Activated CD4-positive, CD25-positive, alpha-beta regulatory T cell treated with anti-CD3 and anti-CD28 coated beads, Interleukin-2, amount 50 U/mL, for 16 hours (primary cell): Measurements from ENCODE around the gene APOE.
"Not testable (repeated sequence)": the region's sequence is repeated elsewhere in the genome, so short reads cannot be mapped to it uniquely, and the experiment has no call there.

Experiments
- DNase-seq: peaks from one replicate; pipeline ENCODE4 v3.0.0-alpha.2; 2020; ENCODE audit warnings: low read depth, low spot score

The APOE gene

DNA sequence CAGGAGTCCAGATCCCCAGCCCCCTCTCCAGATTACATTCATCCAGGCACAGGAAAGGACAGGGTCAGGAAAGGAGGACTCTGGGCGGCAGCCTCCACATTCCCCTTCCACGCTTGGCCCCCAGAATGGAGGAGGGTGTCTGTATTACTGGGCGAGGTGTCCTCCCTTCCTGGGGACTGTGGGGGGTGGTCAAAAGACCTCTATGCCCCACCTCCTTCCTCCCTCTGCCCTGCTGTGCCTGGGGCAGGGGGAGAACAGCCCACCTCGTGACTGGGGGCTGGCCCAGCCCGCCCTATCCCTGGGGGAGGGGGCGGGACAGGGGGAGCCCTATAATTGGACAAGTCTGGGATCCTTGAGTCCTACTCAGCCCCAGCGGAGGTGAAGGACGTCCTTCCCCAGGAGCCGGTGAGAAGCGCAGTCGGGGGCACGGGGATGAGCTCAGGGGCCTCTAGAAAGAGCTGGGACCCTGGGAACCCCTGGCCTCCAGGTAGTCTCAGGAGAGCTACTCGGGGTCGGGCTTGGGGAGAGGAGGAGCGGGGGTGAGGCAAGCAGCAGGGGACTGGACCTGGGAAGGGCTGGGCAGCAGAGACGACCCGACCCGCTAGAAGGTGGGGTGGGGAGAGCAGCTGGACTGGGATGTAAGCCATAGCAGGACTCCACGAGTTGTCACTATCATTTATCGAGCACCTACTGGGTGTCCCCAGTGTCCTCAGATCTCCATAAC is at the start of gene APOE:
TSS of gene APOE (plus strand) at position 360 of the 724 bp plus-strand sequence. CDS start 829 bp downstream, outside the sequence.
- DNase-seq = no peak

DNA sequence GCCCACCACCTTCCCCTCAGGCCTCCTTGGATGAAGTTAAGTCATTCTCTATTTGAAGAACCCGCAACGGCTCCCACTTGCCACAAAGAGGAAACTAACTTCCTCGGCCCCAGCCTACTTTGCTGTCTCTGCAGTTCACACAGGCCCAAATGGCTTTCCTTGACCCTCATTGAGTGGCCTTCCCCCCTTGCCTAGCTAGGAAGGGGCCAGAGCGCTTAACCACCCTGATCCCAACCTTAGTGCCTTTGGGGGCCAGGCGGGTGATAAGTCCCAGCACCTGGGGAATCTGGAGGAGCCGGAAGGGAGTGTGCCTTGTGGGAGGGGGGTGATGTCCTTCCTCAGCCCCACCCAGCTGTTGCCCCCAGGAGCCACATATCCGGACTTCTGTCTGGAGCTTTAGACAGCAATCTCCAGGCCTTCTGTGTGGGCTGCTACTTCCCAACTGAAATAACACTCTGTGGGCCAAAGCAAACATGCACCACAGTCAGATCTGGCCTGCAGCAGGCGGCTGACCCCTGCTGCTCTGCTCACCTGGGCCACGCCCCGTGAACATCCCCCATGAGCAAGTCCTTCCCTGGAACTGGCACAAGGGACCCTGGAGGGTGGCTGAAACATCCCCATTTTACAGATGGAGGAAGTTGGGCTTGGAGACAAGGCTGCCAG is 49.0 kb upstream of the APOE start:
- no peak for DNase-seq

GRCh38 chr19:44857837-44858236 is 47.8 kb upstream of the APOE start:
- no peak for DNase-seq

DNA sequence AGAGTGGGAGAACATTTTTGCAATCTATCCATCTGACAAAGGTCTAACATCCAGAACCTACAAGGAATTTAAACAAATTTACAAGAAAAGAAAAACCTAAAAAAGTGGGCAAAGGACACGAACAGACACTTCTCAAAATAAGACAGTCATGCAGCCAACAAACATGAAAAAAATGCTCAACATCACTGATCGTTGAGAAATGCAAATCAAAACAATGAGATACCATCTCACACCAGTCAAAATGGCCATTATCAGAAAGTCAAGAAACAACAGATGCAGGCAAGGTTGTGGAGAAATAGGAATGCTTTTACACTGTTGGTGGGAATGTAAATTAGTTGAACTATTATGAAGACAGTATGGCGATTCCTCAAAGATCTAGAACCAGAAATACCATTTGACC is 44.0 kb upstream of the APOE start:
- DNase-seq = not testable (repeated sequence)

GRCh38 chr19:44863990-44864389 is 41.6 kb upstream of the APOE start:
- DNase-seq = no peak

GRCh38 chr19:44865196-44865767 is 40.3 kb upstream of the APOE start:
- DNase-seq = no peak

DNA sequence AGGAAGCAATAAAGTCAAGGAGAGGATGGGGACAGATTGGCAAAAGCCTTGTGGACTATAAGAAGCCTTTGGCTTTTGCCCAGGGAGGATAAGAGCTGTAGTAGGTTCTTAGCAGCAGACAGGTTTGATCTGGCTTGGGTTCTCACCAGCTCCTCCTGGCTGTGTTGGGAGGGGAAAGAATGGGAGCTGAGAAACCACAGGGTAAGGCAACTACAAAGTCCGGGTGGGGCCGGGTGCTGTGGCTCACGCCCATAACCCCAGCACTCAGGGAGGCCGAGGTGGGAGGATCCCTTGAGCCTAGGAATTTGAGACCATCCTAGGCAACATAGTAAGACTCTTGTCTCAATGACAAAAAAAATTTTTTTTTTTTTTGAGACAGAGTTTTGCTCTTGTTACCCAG is 38.9 kb upstream of the APOE start:
- no peak for DNase-seq

DNA sequence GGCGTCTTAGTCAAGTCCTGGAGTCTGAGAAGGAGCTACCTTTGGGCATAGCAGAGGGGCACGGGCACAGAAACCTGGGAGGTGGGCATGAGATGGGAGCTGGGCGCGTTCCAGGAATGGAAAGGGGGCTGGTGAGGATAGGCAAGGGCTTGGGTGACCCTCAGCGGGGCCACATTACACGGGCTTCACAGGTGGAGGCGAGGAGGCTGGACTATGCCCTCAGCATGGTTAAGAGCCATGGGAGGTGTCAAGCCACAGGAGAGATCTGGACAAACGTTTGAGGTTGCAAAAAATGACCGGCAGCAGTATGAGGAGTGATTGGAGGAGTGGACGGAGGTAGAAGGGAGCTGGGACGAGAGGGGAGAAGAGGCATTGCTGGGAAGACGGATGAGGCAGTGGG is 38.0 kb upstream of the APOE start:
- no peak for DNase-seq

GRCh38 chr19:44869733-44870470 is 35.7 kb upstream of the APOE start:
- no peak for DNase-seq

- no peak for DNase-seq
Measured at GRCh38 chr19:44871809-44872208, 33.8 kb upstream of the APOE start.

- DNase-seq = no peak
Measured at GRCh38 chr19:44872661-44873060, 32.9 kb upstream of the APOE start.

DNA sequence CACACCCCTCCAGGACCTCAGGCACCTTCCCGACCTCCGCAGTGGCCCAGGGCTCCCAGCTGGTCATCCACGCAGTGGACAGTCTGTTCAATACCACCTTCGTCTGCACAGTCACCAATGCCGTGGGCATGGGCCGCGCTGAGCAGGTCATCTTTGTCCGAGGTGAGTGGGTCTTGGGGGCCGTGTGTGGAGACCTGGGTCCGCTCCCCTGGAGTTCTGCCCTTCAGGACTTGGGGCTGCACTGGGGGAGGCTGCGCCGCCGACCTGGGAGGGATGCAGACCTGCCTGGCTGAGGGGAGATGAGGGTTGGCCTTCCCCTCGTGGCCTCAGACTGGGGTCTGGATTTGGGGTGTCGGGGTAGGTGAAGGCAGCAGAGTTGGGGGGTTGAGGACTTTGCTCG is 31.3 kb upstream of the APOE start:
- no peak for DNase-seq

DNA sequence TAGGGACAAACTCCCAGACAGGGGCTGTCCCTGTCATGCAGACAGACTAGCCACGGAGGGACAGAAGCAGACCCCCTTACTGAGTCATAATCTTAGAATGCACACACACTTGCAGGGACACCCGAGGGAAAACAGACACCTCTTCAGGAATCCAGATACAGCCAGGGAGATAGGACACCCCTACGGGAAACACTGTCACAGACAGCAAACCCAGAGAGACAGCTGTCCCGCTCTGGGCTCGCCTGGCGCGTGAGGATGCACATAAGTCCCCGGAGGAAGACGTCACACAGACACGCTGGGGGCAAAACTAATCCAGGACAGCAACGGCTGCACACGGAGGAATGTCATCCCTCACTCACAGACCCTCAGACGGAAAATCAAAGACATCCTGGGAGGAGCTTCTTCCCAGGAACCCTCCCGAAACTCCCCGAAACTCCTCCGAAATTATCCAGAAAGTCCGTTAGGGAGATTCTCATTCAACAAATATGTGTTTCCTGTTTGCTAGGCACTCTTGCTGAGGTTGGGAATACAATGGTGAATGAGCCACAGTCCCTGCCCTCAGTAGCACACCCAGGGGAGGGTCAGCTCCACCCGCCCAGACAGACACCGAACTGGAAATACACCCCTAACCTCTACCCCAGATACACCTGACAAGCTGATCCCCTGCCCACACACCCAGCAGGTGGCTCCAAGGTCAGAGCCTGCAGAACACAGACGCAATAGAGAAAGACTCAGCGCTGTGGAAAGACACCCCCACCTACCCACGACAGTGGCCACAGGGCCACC is 29.7 kb upstream of the APOE start:
- no peak for DNase-seq

- DNase-seq = no peak
Measured at GRCh38 chr19:44876930-44877535, 28.6 kb upstream of the APOE start.

DNA sequence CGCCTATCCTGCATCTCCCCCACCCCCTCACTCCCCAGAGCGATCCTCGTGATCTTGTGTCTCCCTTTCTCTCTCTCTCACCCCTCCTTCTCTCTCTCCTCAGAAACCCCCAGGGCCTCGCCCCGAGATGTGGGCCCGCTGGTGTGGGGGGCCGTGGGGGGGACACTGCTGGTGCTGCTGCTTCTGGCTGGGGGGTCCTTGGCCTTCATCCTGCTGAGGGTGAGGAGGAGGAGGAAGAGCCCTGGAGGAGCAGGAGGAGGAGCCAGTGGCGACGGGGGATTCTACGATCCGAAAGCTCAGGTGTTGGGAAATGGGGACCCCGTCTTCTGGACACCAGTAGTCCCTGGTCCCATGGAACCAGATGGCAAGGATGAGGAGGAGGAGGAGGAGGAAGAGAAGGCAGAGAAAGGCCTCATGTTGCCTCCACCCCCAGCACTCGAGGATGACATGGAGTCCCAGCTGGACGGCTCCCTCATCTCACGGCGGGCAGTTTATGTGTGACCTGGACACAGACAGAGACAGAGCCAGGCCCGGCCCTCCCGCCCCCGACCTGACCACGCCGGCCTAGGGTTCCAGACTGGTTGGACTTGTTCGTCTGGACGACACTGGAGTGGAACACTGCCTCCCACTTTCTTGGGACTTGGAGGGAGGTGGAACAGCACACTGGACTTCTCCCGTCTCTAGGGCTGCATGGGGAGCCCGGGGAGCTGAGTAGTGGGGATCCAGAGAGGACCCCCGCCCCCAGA is 27.3 kb upstream of the APOE start:
- DNase-seq = no peak

GRCh38 chr19:44879309-44880065 is 26.1 kb upstream of the APOE start:
- no peak for DNase-seq

DNA sequence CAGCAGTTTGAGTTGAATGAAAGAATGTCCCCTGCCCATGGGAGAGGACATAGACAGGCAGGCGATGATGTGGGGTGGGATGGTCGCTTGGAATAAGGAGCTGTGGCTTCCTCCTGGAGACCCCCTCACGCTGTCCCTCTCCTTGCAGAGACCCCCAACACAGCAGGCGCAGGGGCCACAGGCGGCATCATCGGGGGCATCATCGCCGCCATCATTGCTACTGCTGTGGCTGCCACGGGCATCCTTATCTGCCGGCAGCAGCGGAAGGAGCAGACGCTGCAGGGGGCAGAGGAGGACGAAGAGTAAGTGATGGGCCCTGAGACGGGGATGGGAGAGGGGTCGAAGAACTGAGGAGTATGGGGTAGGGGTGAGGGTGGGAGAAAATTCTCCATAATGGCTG is 23.5 kb upstream of the APOE start:
- no peak for DNase-seq

GRCh38 chr19:44882619-44883397 is 22.8 kb upstream of the APOE start:
- DNase-seq = not testable (repeated sequence)

DNA sequence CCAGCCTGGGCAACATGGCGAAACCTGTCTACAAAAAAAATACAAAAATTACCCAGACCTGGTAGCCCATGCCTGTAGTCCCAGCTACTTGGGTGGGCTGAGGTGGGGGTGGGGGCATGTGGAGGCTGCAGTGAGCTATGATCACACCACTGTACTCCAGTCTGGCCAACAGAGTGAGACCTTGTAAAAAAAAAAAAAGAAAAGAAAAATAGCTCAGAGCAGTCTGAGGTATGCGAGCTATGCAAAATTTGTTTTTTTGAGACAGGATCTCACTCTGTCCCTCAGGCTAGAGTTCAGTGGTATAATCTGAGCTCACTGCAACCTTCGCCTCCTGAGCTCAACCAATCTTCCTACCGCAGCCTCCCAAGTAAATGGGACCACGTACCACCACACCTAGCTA is 21.7 kb upstream of the APOE start:
- DNase-seq = no peak
